ENCODE results near the gene PIEZO1. TPM values are rescaled to one million over a fixed set of nuclear protein-coding genes. Genes with fewer than 3 reads are reported as not detected.

Gene PIEZO1
- total RNA-seq, 2 donors from 2014 or later: 84.8 to 298 TPM

DNA sequence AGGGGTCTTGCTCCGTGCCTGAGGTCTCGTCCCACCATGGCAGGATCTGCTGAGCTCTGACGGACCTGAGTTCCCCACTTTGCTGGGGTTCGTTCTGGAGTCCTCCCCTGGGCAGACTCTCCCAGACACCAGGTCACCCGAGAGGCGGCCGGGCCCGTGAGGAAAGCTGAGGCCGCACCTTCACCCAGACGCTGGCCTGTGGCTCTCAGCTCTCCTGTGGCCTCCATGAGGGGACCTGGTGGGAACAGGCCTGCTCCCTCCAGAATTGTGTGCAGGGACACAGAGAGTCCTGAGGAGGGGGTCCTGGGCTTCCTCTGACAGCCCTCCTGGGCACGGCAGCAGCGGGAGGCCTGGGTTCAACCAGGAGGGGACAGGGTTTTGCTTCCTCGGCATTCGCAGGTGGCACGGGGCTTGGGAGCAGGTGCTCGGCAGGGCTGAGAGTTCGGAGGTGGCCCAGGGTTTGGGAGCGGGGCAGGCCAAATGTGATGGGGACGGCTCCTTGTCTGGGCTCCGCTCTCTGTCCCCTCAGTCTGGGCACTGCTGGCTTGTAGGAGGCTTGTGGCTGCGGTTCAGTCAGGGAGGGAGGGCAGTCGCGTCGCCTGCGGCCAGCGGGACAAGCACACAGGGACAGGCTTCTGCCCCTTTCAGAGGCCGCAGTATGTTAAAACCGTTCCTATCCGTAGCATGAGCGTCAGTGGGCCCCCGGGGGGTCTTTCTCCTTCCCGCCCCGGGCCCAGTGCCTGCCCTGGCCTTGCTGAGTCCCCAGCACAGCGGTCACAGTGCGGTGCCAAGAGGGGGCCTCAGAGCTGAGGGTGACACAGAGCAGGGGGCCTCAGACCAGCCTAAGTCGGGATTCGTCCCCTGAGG, 90.6 kb downstream of the PIEZO1 start:
- Mint-ChIP-seq H3K36me3 (no peaks in the 10 kb centered on the region), H3K4me3 (no peak overlapping the region), H3K27ac (peak overlapping the region in 1 of 2 donors; percentile 58), H3K4me1 (ENCODE audit: low read depth in 2 of 2) (peaks cover 4 to 20% of the 10 kb centered on the region in 2 donors), H3K9me3 (no peaks in the 10 kb centered on the region), H3K27me3 (no peaks in the 10 kb centered on the region)
- no peak for DNase-seq (ENCODE audit: low spot score)
- no peak for ATAC-seq

DNA sequence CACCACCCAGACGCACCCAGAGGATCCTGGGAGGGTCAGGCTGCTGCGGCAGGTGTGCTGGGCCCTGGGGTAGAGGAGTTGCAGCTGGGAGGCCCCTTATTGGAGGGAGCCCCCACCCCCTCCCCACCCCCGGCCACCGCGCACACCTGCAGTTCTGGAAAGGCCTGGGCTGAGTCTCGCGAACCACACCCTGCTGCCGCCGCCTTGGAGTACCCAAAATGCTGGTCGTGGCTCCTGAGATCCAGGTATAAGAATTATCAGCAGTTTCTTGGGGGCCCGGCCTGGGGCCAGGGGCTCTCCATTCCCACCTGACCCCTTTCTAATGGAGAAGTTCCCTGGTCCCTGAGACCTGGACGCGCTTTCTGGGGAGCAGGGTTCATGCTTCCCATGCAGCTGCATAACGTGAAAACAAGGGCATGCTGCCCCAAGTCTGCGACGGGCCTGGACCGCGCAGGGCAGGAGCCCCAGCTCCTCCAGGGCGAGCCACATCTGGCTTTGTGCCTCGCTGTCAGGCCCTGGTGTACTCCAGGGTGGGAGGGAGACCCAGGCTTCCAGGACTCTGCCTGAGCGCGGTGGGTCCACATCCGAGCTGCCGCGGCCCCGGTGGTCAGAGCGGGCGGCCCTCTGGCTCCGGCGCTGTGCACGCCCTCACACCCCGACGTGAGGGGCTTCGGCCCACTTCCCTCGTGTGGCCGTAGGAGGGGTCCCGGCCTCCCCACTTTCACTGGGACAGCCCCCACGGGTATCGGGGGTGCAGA, 91.4 kb downstream of the PIEZO1 start:
- Mint-ChIP-seq H3K9me3 (no peaks in the 10 kb centered on the region), H3K36me3 (no peaks in the 10 kb centered on the region), H3K4me3 (no peak overlapping the region), H3K27ac (no peak overlapping the region), H3K27me3 (no peaks in the 10 kb centered on the region), H3K4me1 (ENCODE audit: low read depth in 2 of 2) (peaks cover 4 to 20% of the 10 kb centered on the region in 2 donors)
- DNase-seq (ENCODE audit: low spot score): no peak
- no peak for ATAC-seq

DNA sequence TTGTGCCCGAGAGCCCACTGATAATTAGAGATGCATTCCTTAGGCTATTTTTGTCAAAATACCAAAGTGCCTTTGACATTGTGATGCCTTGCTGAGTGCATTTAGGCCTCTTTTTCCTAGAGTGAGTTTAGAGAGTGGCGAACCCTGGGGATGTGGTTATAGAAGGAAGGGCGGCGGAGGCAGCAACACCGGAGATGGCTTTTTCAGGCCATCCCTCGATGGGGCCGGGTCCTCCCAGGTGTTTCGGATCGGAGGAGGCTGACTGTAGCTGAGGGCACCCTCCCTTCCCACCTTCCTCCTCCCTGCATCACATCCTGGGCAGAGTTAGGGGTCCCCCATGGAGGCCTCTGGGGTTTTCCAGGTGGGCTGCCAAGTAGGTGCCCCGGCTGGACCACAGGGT, 92.2 kb downstream of the PIEZO1 start:
- Mint-ChIP-seq H3K4me3 (no peak overlapping the region), H3K27ac (no peak overlapping the region), H3K27me3 (no peaks in the 10 kb centered on the region), H3K36me3 (no peaks in the 10 kb centered on the region), H3K9me3 (no peaks in the 10 kb centered on the region), H3K4me1 (ENCODE audit: low read depth in 2 of 2) (peaks cover 4 to 20% of the 10 kb centered on the region in 2 donors)
- ATAC-seq (no peak), DNase-seq (ENCODE audit: low spot score) (no peak)

DNA sequence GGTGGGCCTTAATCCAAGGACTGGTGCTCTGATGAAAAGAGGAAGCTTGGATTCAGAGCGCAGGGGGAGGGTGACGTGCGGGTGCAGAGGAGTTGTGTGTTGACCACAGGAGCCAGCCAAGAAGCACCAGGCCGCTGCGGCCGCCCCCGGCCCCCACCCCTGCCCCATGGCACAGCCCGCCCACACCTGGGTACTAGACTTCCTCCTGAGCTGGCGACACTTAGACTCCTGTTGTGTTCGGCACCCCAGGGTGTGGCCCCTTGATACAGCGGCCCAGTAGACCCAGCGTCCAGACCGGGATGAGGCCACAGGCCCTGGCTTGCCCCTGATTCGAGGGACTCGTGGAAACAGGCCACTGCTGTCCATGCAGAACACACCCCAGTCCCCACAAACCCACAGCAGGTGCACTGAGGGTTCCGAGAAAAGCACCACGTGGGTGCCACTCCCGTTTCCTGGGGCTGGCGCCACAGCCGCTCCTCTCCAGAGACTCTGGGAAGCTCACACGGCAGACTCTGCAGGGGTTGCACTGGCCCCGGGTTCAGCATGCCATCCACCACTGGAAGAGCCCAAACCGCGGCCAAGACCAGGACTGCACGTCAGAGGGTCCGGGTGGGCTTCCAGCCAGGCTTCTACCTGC, 93.0 kb downstream of the PIEZO1 start:
- ATAC-seq (peak; percentile 24 to 52), DNase-seq (ENCODE audit: low spot score) (no peak)
- no peak overlapping the region for H3K4me3 Mint-ChIP-seq
- H3K9me3 Mint-ChIP-seq: no peaks in the 10 kb centered on the region
- H3K27ac Mint-ChIP-seq: no peak overlapping the region
- peaks cover 4 to 17% of the 10 kb centered on the region in 2 donors for H3K4me1 Mint-ChIP-seq (ENCODE audit: low read depth in 2 of 2)
- no peaks in the 10 kb centered on the region for H3K27me3 Mint-ChIP-seq
- H3K36me3 Mint-ChIP-seq: no peaks in the 10 kb centered on the region

DNA sequence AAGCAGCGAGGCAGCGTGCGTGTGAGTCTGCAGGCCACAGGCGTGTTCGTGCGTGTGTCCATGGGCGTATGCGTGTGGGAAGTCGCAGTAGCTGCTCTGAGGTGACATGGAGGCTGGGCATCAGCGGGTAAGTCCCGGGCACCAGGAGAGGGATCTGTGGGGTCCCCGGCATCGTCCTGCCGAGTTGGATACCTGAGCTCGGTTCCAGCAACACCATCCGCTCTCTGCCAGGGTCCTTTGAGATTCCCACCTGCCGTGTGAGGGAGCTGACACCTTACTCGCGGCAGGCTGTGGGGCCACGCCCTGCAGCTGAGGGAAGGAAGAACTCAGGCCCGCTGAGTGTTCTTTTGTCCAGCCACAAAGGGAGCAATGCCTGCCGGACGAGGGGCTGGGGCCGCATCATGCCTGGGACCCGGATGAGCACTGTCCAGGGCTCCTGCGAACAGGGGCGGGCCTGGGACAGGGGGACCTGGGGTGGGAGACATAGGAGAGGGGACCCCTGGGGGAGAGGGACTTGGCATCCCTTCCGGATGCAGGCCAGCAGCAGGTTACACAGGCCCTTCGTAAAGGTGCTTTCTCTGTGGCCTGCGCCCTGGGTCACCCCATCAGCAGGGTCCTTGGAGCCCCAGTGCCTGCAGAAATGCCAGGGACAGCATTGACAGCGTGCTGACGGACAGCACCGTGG, 93.7 kb downstream of the PIEZO1 start:
- H3K36me3 Mint-ChIP-seq: no peaks in the 10 kb centered on the region
- H3K9me3 Mint-ChIP-seq: no peaks in the 10 kb centered on the region
- H3K4me3 Mint-ChIP-seq: peak overlapping the region; percentile 17
- no peak overlapping the region for H3K27ac Mint-ChIP-seq
- ATAC-seq: no peak
- DNase-seq (ENCODE audit: low spot score): no peak
- peaks cover 4 to 17% of the 10 kb centered on the region in 2 donors for H3K4me1 Mint-ChIP-seq (ENCODE audit: low read depth in 2 of 2)
- no peaks in the 10 kb centered on the region for H3K27me3 Mint-ChIP-seq

DNA sequence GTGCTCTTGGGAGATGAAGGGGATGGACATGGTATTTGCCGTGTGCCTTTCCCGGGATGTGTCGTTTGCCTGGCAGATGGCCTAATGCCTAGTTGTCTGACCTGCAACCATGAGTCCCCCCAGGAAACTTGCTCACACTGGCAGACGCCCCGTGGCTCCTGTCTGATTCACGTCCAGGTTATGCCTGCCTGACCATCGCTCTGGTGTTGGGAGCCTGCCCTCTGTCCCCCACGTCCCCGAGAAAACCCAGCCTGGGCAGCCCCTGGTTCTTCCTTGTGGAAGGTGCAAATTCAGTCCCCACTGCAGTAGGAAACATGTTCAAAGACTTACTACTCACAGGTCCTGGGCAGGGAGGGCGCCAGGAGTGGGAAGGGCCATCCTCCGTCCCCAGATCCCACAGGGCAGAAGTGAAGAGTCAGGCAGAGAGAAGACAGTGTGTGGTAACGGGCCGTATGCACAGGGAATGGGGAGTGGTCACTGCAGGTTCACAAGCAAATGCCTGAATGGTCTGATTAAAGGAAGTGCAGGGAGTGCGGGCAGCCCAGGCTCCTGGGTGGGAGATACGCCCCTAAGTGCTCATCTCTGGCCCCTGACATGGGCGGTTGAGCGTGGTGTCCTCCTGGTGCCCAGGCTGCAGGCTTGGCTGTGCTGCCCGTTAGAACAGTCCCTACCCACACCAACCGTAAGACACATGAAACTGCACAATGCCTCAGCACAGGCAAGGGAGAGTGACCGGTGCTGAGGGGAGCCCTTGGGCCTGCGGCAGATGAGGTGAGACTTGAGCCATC, 94.5 kb downstream of the PIEZO1 start:
- peak overlapping the region; percentile 17 for H3K4me3 Mint-ChIP-seq
- H3K4me1 Mint-ChIP-seq (ENCODE audit: low read depth in 2 of 2): peaks cover 4 to 17% of the 10 kb centered on the region in 2 donors
- no peak overlapping the region for H3K27ac Mint-ChIP-seq
- H3K27me3 Mint-ChIP-seq: no peaks in the 10 kb centered on the region
- H3K9me3 Mint-ChIP-seq: no peaks in the 10 kb centered on the region
- DNase-seq (ENCODE audit: low spot score) (no peak), ATAC-seq (no peak)
- no peaks in the 10 kb centered on the region for H3K36me3 Mint-ChIP-seq

DNA sequence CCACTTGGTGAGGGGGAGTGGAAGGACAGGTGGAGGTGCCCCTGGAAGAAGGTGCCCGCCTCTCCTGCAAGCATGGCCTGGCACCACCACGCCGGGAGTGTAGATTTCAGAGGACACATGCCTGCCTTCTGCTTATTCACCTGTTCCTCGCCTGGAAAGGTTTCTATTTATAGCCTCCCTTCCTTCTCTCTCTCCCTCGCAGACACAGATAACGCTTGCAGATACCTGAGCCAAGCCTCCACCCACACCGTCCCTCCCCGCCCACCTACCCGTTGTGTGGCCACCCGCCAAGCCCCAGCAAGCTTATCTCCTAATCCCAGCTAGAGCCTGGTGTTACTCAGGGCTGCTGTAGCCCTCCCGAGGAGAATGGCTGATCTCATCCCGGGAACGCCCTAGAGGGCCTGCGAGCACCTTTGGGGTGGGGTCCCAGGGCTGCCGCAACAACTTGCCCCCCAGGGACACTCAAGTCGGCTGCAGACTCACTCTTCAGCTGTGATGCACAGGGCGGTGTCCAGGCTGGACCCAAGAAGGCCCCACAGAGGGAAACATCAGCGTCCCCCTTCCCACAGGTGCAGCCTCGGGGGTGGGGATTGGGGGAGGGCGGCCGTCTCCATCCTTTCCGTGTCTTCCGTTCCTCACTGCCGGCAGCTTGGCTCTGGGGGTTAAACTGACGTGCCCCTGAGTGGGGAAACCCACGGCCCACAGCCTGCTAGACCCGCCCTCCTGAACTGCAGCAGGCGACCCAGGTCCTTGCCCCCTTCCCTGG, 96.8 kb downstream of the PIEZO1 start:
- DNase-seq (ENCODE audit: low spot score) (no peak), ATAC-seq (no peak)
- H3K27ac Mint-ChIP-seq: no peak overlapping the region
- H3K27me3 Mint-ChIP-seq: no peaks in the 10 kb centered on the region
- H3K36me3 Mint-ChIP-seq: no peaks in the 10 kb centered on the region
- H3K4me3 Mint-ChIP-seq: no peak overlapping the region
- no peaks in the 10 kb centered on the region for H3K9me3 Mint-ChIP-seq
- H3K4me1 Mint-ChIP-seq (ENCODE audit: low read depth in 2 of 2): peaks cover 8 to 23% of the 10 kb centered on the region in 2 donors

DNA sequence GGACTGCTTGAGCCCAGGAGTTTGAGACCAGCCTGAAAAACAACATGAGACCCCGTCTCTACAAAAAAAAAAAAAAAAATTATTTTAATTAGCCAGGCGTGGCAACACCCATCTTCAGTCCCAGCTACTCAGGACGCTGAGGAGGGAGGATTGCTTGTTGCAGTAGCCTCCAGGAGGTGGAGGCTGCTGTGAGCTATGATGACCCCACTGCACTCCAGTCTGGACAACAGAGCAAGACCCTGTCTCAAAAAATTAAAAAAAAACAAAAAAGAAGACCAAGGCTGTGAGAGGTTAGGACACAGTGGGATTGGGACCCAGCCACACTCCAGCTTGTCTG, 97.4 kb downstream of the PIEZO1 start:
- Mint-ChIP-seq H3K36me3 (no peaks in the 10 kb centered on the region), H3K27ac (no peak overlapping the region), H3K4me1 (ENCODE audit: low read depth in 2 of 2) (peaks cover 8 to 20% of the 10 kb centered on the region in 2 donors), H3K9me3 (no peaks in the 10 kb centered on the region), H3K27me3 (no peaks in the 10 kb centered on the region), H3K4me3 (no peak overlapping the region)
- DNase-seq (ENCODE audit: low spot score) (no peak), ATAC-seq (no peak)

DNA sequence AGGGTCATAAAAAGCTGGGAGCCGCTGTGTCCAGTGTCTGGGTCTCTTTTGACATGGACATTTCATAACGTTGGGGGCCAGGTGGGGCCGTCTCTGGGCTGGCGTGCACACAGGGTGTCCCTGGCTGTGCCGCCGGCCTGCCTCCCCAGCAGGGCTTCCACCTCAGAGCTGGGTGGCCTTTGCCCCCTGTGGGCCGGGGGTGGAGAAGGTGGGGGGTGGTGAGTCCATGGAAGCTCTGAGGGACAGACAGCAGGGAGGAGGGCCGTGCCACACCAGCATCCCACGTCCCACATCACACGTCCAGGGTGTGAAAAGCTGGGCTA, 97.8 kb downstream of the PIEZO1 start:
- ATAC-seq: no peak

DNA sequence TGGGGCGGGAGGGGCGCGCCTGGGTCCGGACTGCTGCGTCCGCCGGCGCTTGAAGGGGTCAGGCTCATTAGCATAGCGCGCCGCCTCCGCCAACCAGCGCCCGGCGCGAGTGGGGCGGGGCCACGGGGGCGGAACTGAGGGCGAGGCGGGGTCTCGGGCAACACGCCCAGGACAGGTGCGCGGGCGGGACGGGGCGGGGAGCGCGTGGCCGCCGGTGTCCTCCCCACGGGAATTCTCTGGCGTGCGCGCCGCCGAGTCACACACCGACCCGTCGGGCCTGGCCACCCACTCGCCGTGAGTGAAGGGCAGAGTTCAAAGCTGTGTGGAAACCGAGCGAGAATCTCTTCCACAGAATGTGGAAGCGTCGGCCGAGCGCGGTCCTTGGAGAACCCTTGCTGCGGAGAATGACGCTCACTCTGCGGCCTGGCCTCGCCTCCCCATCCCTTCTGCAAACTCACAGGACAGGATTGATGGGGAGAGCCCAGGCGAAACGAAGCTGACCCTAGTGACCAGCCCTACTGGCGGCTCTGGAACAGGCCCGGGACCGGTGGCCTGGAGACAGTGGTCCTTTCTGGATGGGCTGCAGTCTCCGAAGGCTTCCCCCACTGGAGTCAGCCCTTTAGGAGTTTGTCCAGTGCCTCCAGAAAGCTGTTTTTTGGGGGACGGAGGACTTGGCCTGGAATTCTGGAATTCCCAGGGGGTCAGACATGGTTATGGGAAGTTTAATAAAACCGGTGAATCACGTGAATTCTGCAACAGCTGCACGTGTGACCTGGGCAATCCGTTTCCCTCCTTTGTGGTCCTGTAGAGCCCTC, 98.4 kb downstream of the PIEZO1 start, which contains the start of gene SNAI3:
TSS of gene SNAI3 (minus strand) at position 69 of the 815 bp plus-strand sequence. CDS start 101 bp downstream, outside the sequence.
- Mint-ChIP-seq H3K4me3 (peak within 1 kb of the TSS; percentile 41), H3K27me3 (no peaks in the 10 kb centered on the region), H3K4me1 (ENCODE audit: low read depth in 2 of 2) (peaks cover 18 to 20% of the 10 kb centered on the region in 2 donors), H3K36me3 (no peaks in the 10 kb centered on the region), H3K9me3 (no peaks in the 10 kb centered on the region), H3K27ac (no peak within 1 kb of the TSS)
- ATAC-seq: peak; percentile 95 to 98
- DNase-seq (ENCODE audit: low spot score): peak; percentile 91

More for the DNA sequence above, 97.8 kb downstream of the PIEZO1 start:
- Mint-ChIP-seq H3K27me3 (no peaks in the 10 kb centered on the region), H3K36me3 (no peaks in the 10 kb centered on the region), H3K9me3 (no peaks in the 10 kb centered on the region), H3K4me3 (no peak overlapping the region), H3K27ac (no peak overlapping the region), H3K4me1 (ENCODE audit: low read depth in 2 of 2) (peaks cover 12 to 22% of the 10 kb centered on the region in 2 donors)
- no peak for DNase-seq (ENCODE audit: low spot score)

DNA sequence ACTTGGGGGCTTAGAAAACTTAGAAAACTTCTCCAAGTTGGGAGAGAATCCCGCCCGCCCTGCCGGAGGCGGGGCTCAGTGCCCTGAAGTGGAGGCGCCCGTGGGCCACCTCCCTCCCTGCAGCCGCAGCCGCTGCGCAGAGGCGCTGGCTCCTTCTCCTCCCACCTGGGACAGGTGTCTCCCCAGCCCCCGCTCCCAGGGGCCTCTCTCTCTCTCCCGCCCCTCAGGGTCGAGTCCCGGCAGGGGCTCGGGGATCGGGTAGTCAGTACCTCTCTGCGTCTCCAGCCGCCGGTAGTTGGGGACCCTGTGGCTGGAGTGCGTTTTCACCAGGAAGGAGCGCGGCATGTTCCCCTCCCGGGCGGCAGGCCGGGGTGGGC, 99.0 kb downstream of the PIEZO1 start:
- Mint-ChIP-seq H3K4me1 (ENCODE audit: low read depth in 2 of 2) (peaks cover 20 to 22% of the 10 kb centered on the region in 2 donors), H3K36me3 (no peaks in the 10 kb centered on the region), H3K27ac (no peak overlapping the region), H3K27me3 (no peaks in the 10 kb centered on the region), H3K9me3 (no peaks in the 10 kb centered on the region), H3K4me3 (peak overlapping the region; percentile 41)
- ATAC-seq: peak in 1 of 2 donors; percentile 31
- no peak for DNase-seq (ENCODE audit: low spot score)

All from natural killer cell treated with Interleukin-12 subunit alpha and Interleukin-12 subunit beta and Interleukin-15 and Interleukin-18, amount 100 ng/mL, for 72 hours (primary cell).